Astrocyte (in vitro differentiated cells and primary cell): Measurements from ENCODE around the gene PCDHB11. TPM values are rescaled to one million over a fixed set of nuclear protein-coding genes. Genes with fewer than 3 reads are reported as not detected.
A peak's percentile ranks its signal among the peaks of the same experiment; 100 is the strongest.
"Not testable (repeated sequence)": the region's sequence is repeated elsewhere in the genome, so short reads cannot be mapped to it uniquely, and the experiment has no call there.

Source experiments
- DNase-seq: peaks from one replicate; pipeline ENCODE4 v3.0.0-alpha.2; 2010; ENCODE audit warnings: low read depth
- FAIRE-seq: peaks from 2 replicates; lab custom pipeline; 2011; peaks lifted over from hg19 to GRCh38; lab: Jason Lieb, UNC
- H2AFZ ChIP-seq: 2 replicates; pipeline ENCODE4 v1.6.0; 2012; ENCODE audit warnings: low read depth, low read length, inconsistent platforms
- H3K27ac ChIP-seq: 2 replicates; pipeline ENCODE4 v1.5.1; 2011; ENCODE audit warnings: low read depth, low read length, inconsistent platforms
- H3K27me3 ChIP-seq: 2 replicates; pipeline ENCODE4 v1.6.0; 2011; ENCODE audit warnings: low read length, inconsistent platforms; ENCODE audit not compliant: insufficient read depth
- H3K36me3 ChIP-seq: 2 replicates; pipeline ENCODE4 v1.5.1; 2011; ENCODE audit warnings: low read length, inconsistent platforms; ENCODE audit not compliant: insufficient read depth
- H3K4me1 ChIP-seq: 2 replicates; pipeline ENCODE4 v1.5.1; 2011; ENCODE audit warnings: low read length, inconsistent platforms; ENCODE audit not compliant: insufficient read depth
- H3K4me2 ChIP-seq: 2 replicates; pipeline ENCODE4 v1.6.0; 2012; ENCODE audit warnings: low read length, inconsistent platforms
- H3K4me3 ChIP-seq: 2 replicates; pipeline ENCODE4 v1.5.1; 2011; ENCODE audit warnings: low read depth, mild to moderate bottlenecking, low read length, inconsistent platforms; ENCODE audit not compliant: insufficient read depth
- H3K79me2 ChIP-seq: 2 replicates; pipeline ENCODE4 v1.6.0; 2012; ENCODE audit warnings: mild to moderate bottlenecking, low read length, inconsistent platforms; ENCODE audit not compliant: insufficient read depth
- H3K9ac ChIP-seq: 2 replicates; pipeline ENCODE4 v1.6.0; 2012; ENCODE audit warnings: mild to moderate bottlenecking, low read length, inconsistent platforms
- H3K9me3 ChIP-seq: 2 replicates; pipeline ENCODE4 v1.5.1; 2012; ENCODE audit warnings: low read depth, mild to moderate bottlenecking, low read length, inconsistent platforms; ENCODE audit not compliant: insufficient read depth
- H4K20me1 ChIP-seq: 2 replicates; pipeline ENCODE4 v1.6.0; 2012; ENCODE audit warnings: low read length, inconsistent platforms; ENCODE audit not compliant: insufficient read depth
- H3K27ac Mint-ChIP-seq: one replicate; pipeline ENCODE4 v1.8.0; 2021; ENCODE audit warnings: mild to moderate bottlenecking, mixed read lengths; ENCODE audit not compliant: unreplicated experiment
- H3K27me3 Mint-ChIP-seq: one replicate; pipeline ENCODE4 v1.8.0; 2021; ENCODE audit warnings: low read depth, mixed read lengths; ENCODE audit not compliant: unreplicated experiment
- H3K36me3 Mint-ChIP-seq: one replicate; pipeline ENCODE4 v1.8.0; 2021; ENCODE audit warnings: low read depth, mixed read lengths; ENCODE audit not compliant: unreplicated experiment
- H3K4me1 Mint-ChIP-seq: one replicate; pipeline ENCODE4 v1.8.0; 2021; ENCODE audit warnings: low read depth, mixed read lengths; ENCODE audit not compliant: unreplicated experiment
- H3K4me3 Mint-ChIP-seq: one replicate; pipeline ENCODE4 v1.8.0; 2021; ENCODE audit warnings: mild to moderate bottlenecking, moderate library complexity, mixed read lengths; ENCODE audit not compliant: unreplicated experiment
- H3K9me3 Mint-ChIP-seq: one replicate; pipeline ENCODE4 v1.8.0; 2021; ENCODE audit warnings: mild to moderate bottlenecking, mixed read lengths; ENCODE audit not compliant: unreplicated experiment
- EZH2 ChIP-seq: IDR thresholded peaks from 2 replicates; pipeline ENCODE4 v1.6.1; 2012; ENCODE audit warnings: mild to moderate bottlenecking, low read length, inconsistent platforms; ENCODE audit not compliant: insufficient read depth
- total RNA-seq: library from RNA; stranded (reverse); gene quantifications from 2 replicates; pipeline ENCODE4 v1.2.1, GENCODE V29; 2021
- TF ChIP-seq, protein P1 (sequence below): IDR thresholded peaks from 2 replicates; pipeline ENCODE4 v1.5.1; 2011; ENCODE audit warnings: low read depth, mild to moderate bottlenecking, inconsistent platforms, low read length, moderate library complexity; ENCODE audit not compliant: insufficient read depth

The PCDHB11 gene
- total RNA-seq, 1 donor from 2014 or later, result 2.1 TPM

DNA sequence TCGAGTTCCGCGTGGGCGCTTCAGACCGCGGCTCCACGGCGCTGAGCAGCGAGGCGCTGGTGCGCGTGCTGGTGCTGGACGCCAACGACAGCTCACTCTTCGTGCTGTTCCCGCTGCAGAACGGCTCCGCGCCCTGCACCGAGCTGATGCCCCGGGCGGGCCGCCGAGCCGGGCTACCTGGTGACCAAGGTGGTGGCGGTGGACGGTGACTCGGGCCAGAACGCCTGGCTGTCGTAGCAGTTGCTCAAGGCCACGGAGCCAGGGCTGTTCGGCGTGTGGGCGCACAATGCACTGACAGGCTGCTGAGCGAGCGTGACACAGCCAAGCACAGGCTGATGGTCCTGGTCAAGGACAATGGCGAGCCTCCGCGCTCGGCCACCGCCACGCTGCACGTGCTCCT, 42.1 kb downstream of the PCDHB11 start:
- peaks cover 25% of the 10 kb centered on the region for H3K36me3 Mint-ChIP-seq
- Histone ChIP-seq H3K4me1 (no peaks in the 10 kb centered on the region), H3K4me2 (no peak overlapping the region), H3K4me3 (no peak overlapping the region), H3K9ac (no peak overlapping the region), H3K27ac (no peak overlapping the region), H3K36me3 (no peaks in the 10 kb centered on the region), H3K9me3 (peaks cover 30% of the 10 kb centered on the region), H3K79me2 (no peaks in the 10 kb centered on the region), H3K27me3 (no peaks in the 10 kb centered on the region), H2AFZ (no peak overlapping the region), H4K20me1 (no peaks in the 10 kb centered on the region)
- FAIRE-seq, result no peak
- no peak overlapping the region for H3K27ac Mint-ChIP-seq
- H3K27me3 Mint-ChIP-seq, result no peaks in the 10 kb centered on the region
- no peaks in the 10 kb centered on the region for H3K4me1 Mint-ChIP-seq
- TF ChIP-seq, protein P1, sequence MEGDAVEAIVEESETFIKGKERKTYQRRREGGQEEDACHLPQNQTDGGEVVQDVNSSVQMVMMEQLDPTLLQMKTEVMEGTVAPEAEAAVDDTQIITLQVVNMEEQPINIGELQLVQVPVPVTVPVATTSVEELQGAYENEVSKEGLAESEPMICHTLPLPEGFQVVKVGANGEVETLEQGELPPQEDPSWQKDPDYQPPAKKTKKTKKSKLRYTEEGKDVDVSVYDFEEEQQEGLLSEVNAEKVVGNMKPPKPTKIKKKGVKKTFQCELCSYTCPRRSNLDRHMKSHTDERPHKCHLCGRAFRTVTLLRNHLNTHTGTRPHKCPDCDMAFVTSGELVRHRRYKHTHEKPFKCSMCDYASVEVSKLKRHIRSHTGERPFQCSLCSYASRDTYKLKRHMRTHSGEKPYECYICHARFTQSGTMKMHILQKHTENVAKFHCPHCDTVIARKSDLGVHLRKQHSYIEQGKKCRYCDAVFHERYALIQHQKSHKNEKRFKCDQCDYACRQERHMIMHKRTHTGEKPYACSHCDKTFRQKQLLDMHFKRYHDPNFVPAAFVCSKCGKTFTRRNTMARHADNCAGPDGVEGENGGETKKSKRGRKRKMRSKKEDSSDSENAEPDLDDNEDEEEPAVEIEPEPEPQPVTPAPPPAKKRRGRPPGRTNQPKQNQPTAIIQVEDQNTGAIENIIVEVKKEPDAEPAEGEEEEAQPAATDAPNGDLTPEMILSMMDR, result no peak
- TF ChIP-seq EZH2, result no peak
- no peak for DNase-seq
- no peak overlapping the region for H3K4me3 Mint-ChIP-seq
- H3K9me3 Mint-ChIP-seq, result peaks cover 62% of the 10 kb centered on the region

DNA sequence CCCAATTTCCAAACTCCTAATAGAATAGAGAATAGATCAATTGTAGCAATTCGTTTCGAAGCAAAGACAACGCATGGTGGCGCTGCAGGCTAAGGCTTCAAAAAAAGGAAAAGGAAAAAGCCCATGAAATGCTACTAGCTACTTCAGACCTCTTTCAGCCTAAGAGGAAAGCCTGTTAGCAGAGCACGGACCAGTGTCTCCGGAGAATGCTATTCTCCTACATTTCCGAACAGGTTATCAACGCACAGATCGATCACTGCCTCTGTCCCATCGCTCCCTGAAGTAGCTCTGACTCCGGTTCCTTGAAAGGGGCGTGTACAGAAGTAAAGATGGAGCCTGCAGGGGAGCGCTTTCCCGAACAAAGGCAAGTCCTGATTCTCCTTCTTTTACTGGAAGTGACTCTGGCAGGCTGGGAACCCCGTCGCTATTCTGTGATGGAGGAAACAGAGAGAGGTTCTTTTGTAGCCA, 45.9 kb downstream of the PCDHB11 start, which contains the start of gene PCDHB15:
PCDHB15 (plus strand) TSS at position 146 of the 468 bp plus-strand sequence; CDS start at position 330, 184 bp downstream.
- no peaks in the 10 kb centered on the region for H3K4me1 Mint-ChIP-seq
- Histone ChIP-seq H4K20me1 (no peaks in the 10 kb centered on the region), H3K4me2 (no peak within 1 kb of the TSS), H3K79me2 (no peaks in the 10 kb centered on the region), H3K9me3 (peaks cover 37% of the 10 kb centered on the region), H3K27ac (no peak within 1 kb of the TSS), H3K27me3 (no peaks in the 10 kb centered on the region), H3K4me1 (no peaks in the 10 kb centered on the region), H3K4me3 (no peak within 1 kb of the TSS), H3K9ac (no peak within 1 kb of the TSS), H2AFZ (no peak within 1 kb of the TSS), H3K36me3 (no peaks in the 10 kb centered on the region)
- DNase-seq (peak; percentile 4), FAIRE-seq (no peak)
- peak within 1 kb of the TSS; percentile 68 for H3K4me3 Mint-ChIP-seq
- peaks cover 59% of the 10 kb centered on the region for H3K9me3 Mint-ChIP-seq
- no peaks in the 10 kb centered on the region for H3K27me3 Mint-ChIP-seq
- no peak within 1 kb of the TSS for H3K27ac Mint-ChIP-seq
- peaks cover 35% of the 10 kb centered on the region for H3K36me3 Mint-ChIP-seq
- TF ChIP-seq, protein P1, result no peak
- TF ChIP-seq EZH2, result no peak

DNA sequence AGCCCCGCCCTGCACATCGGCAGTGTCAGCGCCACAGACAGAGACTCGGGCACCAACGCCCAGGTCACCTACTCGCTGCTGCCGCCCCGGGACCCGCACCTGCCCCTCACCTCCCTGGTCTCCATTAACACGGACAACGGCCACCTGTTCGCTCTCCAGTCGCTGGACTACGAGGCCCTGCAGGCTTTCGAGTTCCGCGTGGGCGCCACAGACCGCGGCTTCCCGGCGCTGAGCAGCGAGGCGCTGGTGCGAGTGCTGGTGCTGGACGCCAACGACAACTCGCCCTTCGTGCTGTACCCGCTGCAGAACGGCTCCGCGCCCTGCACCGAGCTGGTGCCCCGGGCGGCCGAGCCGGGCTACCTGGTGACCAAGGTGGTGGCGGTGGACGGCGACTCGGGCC, 47.5 kb downstream of the PCDHB11 start:
- not testable (repeated sequence) for H3K4me3 ChIP-seq, H3K36me3 ChIP-seq, FAIRE-seq, H3K4me3 Mint-ChIP-seq, H3K27me3 Mint-ChIP-seq, H4K20me1 ChIP-seq, DNase-seq, H2AFZ ChIP-seq, H3K9ac ChIP-seq, H3K27ac ChIP-seq, H3K4me2 ChIP-seq, H3K79me2 ChIP-seq, H3K4me1 Mint-ChIP-seq, H3K4me1 ChIP-seq, H3K27ac Mint-ChIP-seq, H3K27me3 ChIP-seq
- H3K36me3 Mint-ChIP-seq, result peaks cover 27% of the 10 kb centered on the region
- peaks cover 25% of the 10 kb centered on the region for H3K9me3 ChIP-seq
- H3K9me3 Mint-ChIP-seq, result peaks cover 57% of the 10 kb centered on the region

DNA sequence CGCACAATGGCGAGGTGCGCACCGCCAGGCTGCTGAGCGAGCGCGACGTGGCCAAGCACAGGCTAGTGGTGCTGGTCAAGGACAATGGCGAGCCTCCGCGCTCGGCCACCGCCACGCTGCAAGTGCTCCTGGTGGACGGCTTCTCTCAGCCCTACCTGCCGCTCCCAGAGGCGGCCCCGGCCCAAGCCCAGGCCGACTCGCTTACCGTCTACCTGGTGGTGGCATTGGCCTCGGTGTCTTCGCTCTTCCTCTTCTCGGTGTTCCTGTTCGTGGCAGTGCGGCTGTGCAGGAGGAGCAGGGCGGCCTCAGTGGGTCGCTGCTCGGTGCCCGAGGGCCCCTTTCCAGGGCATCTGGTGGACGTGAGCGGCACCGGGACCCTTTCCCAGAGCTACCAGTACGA, 48.0 kb downstream of the PCDHB11 start:
- peaks cover 24% of the 10 kb centered on the region for H3K9me3 ChIP-seq
- not testable (repeated sequence) for H2AFZ ChIP-seq, H3K27ac ChIP-seq, H3K27me3 ChIP-seq, H3K4me3 ChIP-seq, H4K20me1 ChIP-seq, DNase-seq, H3K4me3 Mint-ChIP-seq, H3K4me1 ChIP-seq, FAIRE-seq, H3K79me2 ChIP-seq, H3K27me3 Mint-ChIP-seq, H3K36me3 ChIP-seq, H3K4me1 Mint-ChIP-seq, H3K27ac Mint-ChIP-seq, H3K9ac ChIP-seq, H3K4me2 ChIP-seq
- peaks cover 23% of the 10 kb centered on the region for H3K36me3 Mint-ChIP-seq
- peaks cover 55% of the 10 kb centered on the region for H3K9me3 Mint-ChIP-seq
